ENCODE data around the gene TRAPPC12. TPM values are rescaled to one million over a fixed set of nuclear protein-coding genes. Genes with fewer than 3 reads are reported as not detected.

Gene TRAPPC12
- polyA plus RNA-seq, 1 donor from 2014 or later = 76.2 TPM

DNA sequence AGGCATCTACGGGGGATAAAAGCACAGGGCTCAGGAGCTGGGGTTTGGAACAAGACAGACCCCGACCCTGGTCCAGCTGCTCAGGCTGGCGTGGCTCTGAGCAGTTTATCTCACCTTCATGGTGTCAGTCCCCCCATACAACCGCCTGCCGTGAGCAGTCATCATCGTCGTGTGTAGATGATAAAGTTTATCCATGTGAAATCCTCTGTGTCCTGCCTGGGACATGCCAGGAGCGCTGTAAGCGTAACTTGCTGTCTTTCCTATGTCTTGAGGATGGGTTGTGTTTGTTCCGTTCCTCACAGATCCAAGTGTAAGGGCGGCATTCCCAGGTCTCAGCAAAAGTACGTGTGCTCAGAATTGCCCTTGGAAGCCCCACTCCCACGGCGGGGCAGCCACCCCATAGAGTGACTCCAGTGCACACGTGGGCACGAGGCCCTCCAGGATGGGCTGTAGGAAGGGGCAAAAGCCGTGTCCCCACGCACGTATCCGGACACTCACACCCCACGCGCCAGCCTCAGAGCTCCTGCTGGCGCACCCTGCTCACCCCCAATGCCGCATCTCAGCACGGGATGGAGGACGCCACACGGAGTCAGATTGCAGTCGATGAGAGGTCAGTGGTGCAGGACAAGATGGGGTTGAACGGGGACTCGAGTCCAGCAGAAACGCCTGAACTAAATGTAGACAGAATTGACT, 88.9 kb downstream of the TRAPPC12 start:
- H3K27ac ChIP-seq (ENCODE audit: low read length) = no peak overlapping the region
- H3F3A ChIP-seq (ENCODE audit: insufficient read depth, low read length, poor library complexity, severe bottlenecking) = no peaks in the 10 kb centered on the region
- H2AFZ ChIP-seq (ENCODE audit: low read depth, low read length) = no peak overlapping the region
- H3K4me2 ChIP-seq (ENCODE audit: low read length) = no peak overlapping the region
- no peaks in the 10 kb centered on the region for H3K27me3 ChIP-seq (ENCODE audit: insufficient read depth, low read depth, low read length)
- TF ChIP-seq SMC3 (conservative IDR thresholded peaks at IDR 0.05; ENCODE audit: poor library complexity) = no peak
- TF ChIP-seq POLR2AphosphoS5 (IDR thresholded peaks at IDR 0.05) = no peak
- TF ChIP-seq, protein P1, sequence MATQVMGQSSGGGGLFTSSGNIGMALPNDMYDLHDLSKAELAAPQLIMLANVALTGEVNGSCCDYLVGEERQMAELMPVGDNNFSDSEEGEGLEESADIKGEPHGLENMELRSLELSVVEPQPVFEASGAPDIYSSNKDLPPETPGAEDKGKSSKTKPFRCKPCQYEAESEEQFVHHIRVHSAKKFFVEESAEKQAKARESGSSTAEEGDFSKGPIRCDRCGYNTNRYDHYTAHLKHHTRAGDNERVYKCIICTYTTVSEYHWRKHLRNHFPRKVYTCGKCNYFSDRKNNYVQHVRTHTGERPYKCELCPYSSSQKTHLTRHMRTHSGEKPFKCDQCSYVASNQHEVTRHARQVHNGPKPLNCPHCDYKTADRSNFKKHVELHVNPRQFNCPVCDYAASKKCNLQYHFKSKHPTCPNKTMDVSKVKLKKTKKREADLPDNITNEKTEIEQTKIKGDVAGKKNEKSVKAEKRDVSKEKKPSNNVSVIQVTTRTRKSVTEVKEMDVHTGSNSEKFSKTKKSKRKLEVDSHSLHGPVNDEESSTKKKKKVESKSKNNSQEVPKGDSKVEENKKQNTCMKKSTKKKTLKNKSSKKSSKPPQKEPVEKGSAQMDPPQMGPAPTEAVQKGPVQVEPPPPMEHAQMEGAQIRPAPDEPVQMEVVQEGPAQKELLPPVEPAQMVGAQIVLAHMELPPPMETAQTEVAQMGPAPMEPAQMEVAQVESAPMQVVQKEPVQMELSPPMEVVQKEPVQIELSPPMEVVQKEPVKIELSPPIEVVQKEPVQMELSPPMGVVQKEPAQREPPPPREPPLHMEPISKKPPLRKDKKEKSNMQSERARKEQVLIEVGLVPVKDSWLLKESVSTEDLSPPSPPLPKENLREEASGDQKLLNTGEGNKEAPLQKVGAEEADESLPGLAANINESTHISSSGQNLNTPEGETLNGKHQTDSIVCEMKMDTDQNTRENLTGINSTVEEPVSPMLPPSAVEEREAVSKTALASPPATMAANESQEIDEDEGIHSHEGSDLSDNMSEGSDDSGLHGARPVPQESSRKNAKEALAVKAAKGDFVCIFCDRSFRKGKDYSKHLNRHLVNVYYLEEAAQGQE (IDR thresholded peaks at IDR 0.05; ENCODE audit: borderline replicate concordance) = no peak
- TF ChIP-seq, protein P2, sequence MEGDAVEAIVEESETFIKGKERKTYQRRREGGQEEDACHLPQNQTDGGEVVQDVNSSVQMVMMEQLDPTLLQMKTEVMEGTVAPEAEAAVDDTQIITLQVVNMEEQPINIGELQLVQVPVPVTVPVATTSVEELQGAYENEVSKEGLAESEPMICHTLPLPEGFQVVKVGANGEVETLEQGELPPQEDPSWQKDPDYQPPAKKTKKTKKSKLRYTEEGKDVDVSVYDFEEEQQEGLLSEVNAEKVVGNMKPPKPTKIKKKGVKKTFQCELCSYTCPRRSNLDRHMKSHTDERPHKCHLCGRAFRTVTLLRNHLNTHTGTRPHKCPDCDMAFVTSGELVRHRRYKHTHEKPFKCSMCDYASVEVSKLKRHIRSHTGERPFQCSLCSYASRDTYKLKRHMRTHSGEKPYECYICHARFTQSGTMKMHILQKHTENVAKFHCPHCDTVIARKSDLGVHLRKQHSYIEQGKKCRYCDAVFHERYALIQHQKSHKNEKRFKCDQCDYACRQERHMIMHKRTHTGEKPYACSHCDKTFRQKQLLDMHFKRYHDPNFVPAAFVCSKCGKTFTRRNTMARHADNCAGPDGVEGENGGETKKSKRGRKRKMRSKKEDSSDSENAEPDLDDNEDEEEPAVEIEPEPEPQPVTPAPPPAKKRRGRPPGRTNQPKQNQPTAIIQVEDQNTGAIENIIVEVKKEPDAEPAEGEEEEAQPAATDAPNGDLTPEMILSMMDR (IDR thresholded peaks at IDR 0.05; ENCODE audit: poor library complexity, severe bottlenecking) = no peak
- no peak for TF ChIP-seq EZH2 (IDR thresholded peaks at IDR 0.05; ENCODE audit: borderline replicate concordance, insufficient read depth, low read length, poor library complexity, severe bottlenecking)
- no peak for TF ChIP-seq TAF1 (IDR thresholded peaks at IDR 0.05; ENCODE audit: low read depth)
- no peak for TF ChIP-seq EP300 (conservative IDR thresholded peaks at IDR 0.05; ENCODE audit: poor library complexity, severe bottlenecking)
- no peaks in the 10 kb centered on the region for H4K20me1 ChIP-seq (ENCODE audit: insufficient read depth)
- H3K79me2 ChIP-seq (replicated peaks; ENCODE audit: insufficient read depth, low read length) = no peaks in the 10 kb centered on the region
- no peak overlapping the region for H3K9ac ChIP-seq (ENCODE audit: low read length)
- no peaks in the 10 kb centered on the region for H3K9me2 ChIP-seq (ENCODE audit: insufficient read depth, low read length)
- no peaks in the 10 kb centered on the region for H3K9me3 ChIP-seq (ENCODE audit: low read length)
- no peak overlapping the region for H3K4me3 ChIP-seq (ENCODE audit: low read length)
- no peaks in the 10 kb centered on the region for H3K36me3 ChIP-seq (ENCODE audit: insufficient read depth, low read length)

DNA sequence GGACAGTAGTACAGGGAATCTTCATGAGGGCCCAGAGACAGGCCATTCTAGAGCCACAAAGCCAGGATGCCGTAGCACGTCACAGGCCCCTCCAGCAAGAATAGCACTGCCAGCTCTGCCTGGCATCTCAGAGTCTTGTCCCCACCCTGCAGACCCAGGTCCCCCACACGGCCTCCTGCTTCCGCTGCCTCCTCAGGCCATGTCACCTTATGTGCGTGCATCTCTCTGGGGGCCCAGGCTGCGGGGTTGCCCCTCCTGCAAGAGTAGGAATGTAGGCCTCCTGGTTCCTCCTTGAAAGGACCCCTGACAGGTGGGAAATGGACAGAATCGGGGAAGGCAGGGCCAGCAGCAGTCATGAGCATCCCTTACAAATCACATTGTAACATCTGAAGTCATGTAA, 90.0 kb downstream of the TRAPPC12 start:
- Histone ChIP-seq H3K4me2 (ENCODE audit: low read length) (no peak overlapping the region), H2AFZ (ENCODE audit: low read depth, low read length) (no peak overlapping the region), H4K20me1 (ENCODE audit: insufficient read depth) (no peaks in the 10 kb centered on the region), H3K27ac (ENCODE audit: low read length) (no peak overlapping the region), H3K9me2 (ENCODE audit: insufficient read depth, low read length) (no peaks in the 10 kb centered on the region), H3K9ac (ENCODE audit: low read length) (no peak overlapping the region), H3K27me3 (ENCODE audit: insufficient read depth, low read depth, low read length) (no peaks in the 10 kb centered on the region), H3K79me2 (replicated peaks; ENCODE audit: insufficient read depth, low read length) (no peaks in the 10 kb centered on the region), H3K4me3 (ENCODE audit: low read length) (no peak overlapping the region), H3K36me3 (ENCODE audit: insufficient read depth, low read length) (no peaks in the 10 kb centered on the region), H3F3A (ENCODE audit: insufficient read depth, low read length, poor library complexity, severe bottlenecking) (no peaks in the 10 kb centered on the region), H3K9me3 (ENCODE audit: low read length) (no peaks in the 10 kb centered on the region)
- TF ChIP-seq EZH2 (IDR thresholded peaks at IDR 0.05; ENCODE audit: borderline replicate concordance, insufficient read depth, low read length, poor library complexity, severe bottlenecking) (no peak), TAF1 (IDR thresholded peaks at IDR 0.05; ENCODE audit: low read depth) (no peak), MXI1 (conservative IDR thresholded peaks at IDR 0.05; ENCODE audit: poor library complexity, severe bottlenecking) (no peak), RAD21 (conservative IDR thresholded peaks at IDR 0.05) (no peak), POLR2AphosphoS5 (IDR thresholded peaks at IDR 0.05) (no peak), EP300 (conservative IDR thresholded peaks at IDR 0.05; ENCODE audit: poor library complexity, severe bottlenecking) (no peak), SMC3 (conservative IDR thresholded peaks at IDR 0.05; ENCODE audit: poor library complexity) (no peak)
- TF ChIP-seq, protein P2 (IDR thresholded peaks at IDR 0.05; ENCODE audit: poor library complexity, severe bottlenecking) = no peak
- TF ChIP-seq, protein P1 (IDR thresholded peaks at IDR 0.05; ENCODE audit: borderline replicate concordance) = no peak
